Endodermal cell (in vitro differentiated cells): Measurements from ENCODE around the gene ZNF672. TPM values are rescaled to one million over a fixed set of nuclear protein-coding genes. Genes with fewer than 3 reads are reported as not detected.
"Not testable (repeated sequence)": the region's sequence is repeated elsewhere in the genome, so short reads cannot be mapped to it uniquely, and the experiment has no call there.

ENCODE experiments used
- DNase-seq: peaks from one replicate; pipeline ENCODE4 v3.0.0-alpha.2; 2017
- H3K27ac ChIP-seq: 2 replicates; pipeline ENCODE4 v1.5.1; 2013; ENCODE audit warnings: mild to moderate bottlenecking, low read depth, low read length, moderate library complexity
- H3K27me3 ChIP-seq: 2 replicates; pipeline ENCODE4 v1.6.1; 2013; ENCODE audit warnings: mild to moderate bottlenecking, low read length, moderate library complexity; ENCODE audit not compliant: insufficient read depth, control insufficient read depth, poor library complexity, severe bottlenecking
- H3K36me3 ChIP-seq: 2 replicates; pipeline ENCODE4 v1.7.0; 2013; ENCODE audit warnings: mild to moderate bottlenecking, low read length, moderate library complexity; ENCODE audit not compliant: control insufficient read depth, insufficient read depth
- H3K4me1 ChIP-seq: one replicate; pipeline ENCODE4 v1.7.0; 2013; ENCODE audit warnings: low read length; ENCODE audit not compliant: control insufficient read depth, insufficient read depth
- H3K4me3 ChIP-seq: 2 replicates; pipeline ENCODE4 v1.5.1; 2013; ENCODE audit warnings: mild to moderate bottlenecking, low read length, moderate library complexity
- H3K9ac ChIP-seq: 2 replicates; pipeline ENCODE4 v1.6.1; 2013; ENCODE audit warnings: mild to moderate bottlenecking, low read length, moderate library complexity; ENCODE audit not compliant: poor library complexity, severe bottlenecking; ENCODE audit errors: extremely low read depth
- H3K9me3 ChIP-seq: 2 replicates; pipeline ENCODE4 v1.6.1; 2013; ENCODE audit warnings: mild to moderate bottlenecking, low read length, moderate library complexity; ENCODE audit not compliant: control insufficient read depth
- H3K27ac Mint-ChIP-seq: 2 replicates; pipeline ENCODE4 v1.8.0; 2020; ENCODE audit warnings: mixed read lengths
- H3K27me3 Mint-ChIP-seq: 2 replicates; pipeline ENCODE4 v1.8.0; 2021; ENCODE audit warnings: mild to moderate bottlenecking, mixed read lengths; ENCODE audit not compliant: insufficient read depth
- H3K36me3 Mint-ChIP-seq: 2 replicates; pipeline ENCODE4 v1.8.0; 2020; ENCODE audit warnings: low read depth, mixed read lengths
- H3K4me1 Mint-ChIP-seq: 2 replicates; pipeline ENCODE4 v1.8.0; 2020; ENCODE audit warnings: mixed read lengths
- H3K4me3 Mint-ChIP-seq: 2 replicates; pipeline ENCODE4 v1.8.0; 2020; ENCODE audit warnings: mild to moderate bottlenecking, moderate library complexity, mixed read lengths
- H3K9me3 Mint-ChIP-seq: 2 replicates; pipeline ENCODE4 v1.8.0; 2020; ENCODE audit warnings: mild to moderate bottlenecking, mixed read lengths
- WGBS, 2 experiments: methylation state at CpG; one replicate each; pipeline versions ENCODE4 v1.1.5 to v1.1.7; 2013; ENCODE audit warnings: missing lambda C conversion rate in 2 of 2, mixed read lengths in 1 of 2; ENCODE audit not compliant: insufficient coverage in 1 of 2, insufficient read length in 1 of 2; 5-methylcytosine and 5-hydroxymethylcytosine counted together
- total RNA-seq, 2 donors: library from RNA; stranded (reverse); fragmentation: NEBNext Ultra II Directional in 1 of 2; extraction: Animal tissue kit (Norgen Biotek cat#: 25700) in 1 of 2; gene quantifications; 2 replicates in 1 of 2; 3 replicates in 1 of 2; pipeline ENCODE4 v1.2.1, GENCODE V29; 2021
- TF ChIP-seq, protein P1 (sequence below): fragments of 200-600 bp; sonication (generic); conservative IDR thresholded peaks from 2 replicates; pipeline ENCODE4 v1.5.0; 2021; ENCODE audit warnings: antibody characterized with exemption, mild to moderate bottlenecking

ZNF672 gene
- total RNA-seq, 2 donors from 2014 or later = 33.6 to 40.5 TPM

DNA sequence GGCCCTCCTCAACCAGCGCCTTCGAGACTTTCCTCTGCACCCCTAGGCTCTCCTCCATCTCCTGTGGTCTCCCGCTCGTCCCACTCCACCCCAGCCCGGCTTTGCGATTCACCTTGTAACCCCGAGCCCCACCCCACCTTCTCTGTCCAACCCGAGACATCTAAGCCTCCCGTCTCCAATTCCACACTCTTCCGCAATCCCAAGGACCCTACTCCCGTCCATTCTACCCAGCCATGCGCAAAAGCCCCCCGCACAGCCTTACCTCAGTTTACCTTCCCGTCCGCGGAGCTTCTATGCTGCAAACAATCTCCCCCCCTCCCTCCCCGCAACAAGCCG is 12.5 kb upstream of the ZNF672 start:
- Histone ChIP-seq H3K27me3 (no peaks in the 10 kb centered on the region), H3K4me1 (peaks cover 5% of the 10 kb centered on the region), H3K4me3 (peak overlapping the region; percentile 97), H3K9ac (peak overlapping the region; percentile 97), H3K27ac (peak overlapping the region; percentile 65), H3K9me3 (no peaks in the 10 kb centered on the region), H3K36me3 (peaks cover 37% of the 10 kb centered on the region)
- peaks cover 23% of the 10 kb centered on the region for H3K36me3 Mint-ChIP-seq
- H3K9me3 Mint-ChIP-seq = peaks cover 4% of the 10 kb centered on the region
- WGBS, 2 experiments = 0% methylated on average over 2 to 18 of the region's 18 CpGs
- peak overlapping the region; percentile 95 for H3K4me3 Mint-ChIP-seq
- H3K27me3 Mint-ChIP-seq = no peaks in the 10 kb centered on the region
- H3K27ac Mint-ChIP-seq = peak overlapping the region; percentile 98
- peaks cover 19% of the 10 kb centered on the region for H3K4me1 Mint-ChIP-seq
- TF ChIP-seq, protein P1, sequence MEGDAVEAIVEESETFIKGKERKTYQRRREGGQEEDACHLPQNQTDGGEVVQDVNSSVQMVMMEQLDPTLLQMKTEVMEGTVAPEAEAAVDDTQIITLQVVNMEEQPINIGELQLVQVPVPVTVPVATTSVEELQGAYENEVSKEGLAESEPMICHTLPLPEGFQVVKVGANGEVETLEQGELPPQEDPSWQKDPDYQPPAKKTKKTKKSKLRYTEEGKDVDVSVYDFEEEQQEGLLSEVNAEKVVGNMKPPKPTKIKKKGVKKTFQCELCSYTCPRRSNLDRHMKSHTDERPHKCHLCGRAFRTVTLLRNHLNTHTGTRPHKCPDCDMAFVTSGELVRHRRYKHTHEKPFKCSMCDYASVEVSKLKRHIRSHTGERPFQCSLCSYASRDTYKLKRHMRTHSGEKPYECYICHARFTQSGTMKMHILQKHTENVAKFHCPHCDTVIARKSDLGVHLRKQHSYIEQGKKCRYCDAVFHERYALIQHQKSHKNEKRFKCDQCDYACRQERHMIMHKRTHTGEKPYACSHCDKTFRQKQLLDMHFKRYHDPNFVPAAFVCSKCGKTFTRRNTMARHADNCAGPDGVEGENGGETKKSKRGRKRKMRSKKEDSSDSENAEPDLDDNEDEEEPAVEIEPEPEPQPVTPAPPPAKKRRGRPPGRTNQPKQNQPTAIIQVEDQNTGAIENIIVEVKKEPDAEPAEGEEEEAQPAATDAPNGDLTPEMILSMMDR = no peak
- DNase-seq = no peak

DNA sequence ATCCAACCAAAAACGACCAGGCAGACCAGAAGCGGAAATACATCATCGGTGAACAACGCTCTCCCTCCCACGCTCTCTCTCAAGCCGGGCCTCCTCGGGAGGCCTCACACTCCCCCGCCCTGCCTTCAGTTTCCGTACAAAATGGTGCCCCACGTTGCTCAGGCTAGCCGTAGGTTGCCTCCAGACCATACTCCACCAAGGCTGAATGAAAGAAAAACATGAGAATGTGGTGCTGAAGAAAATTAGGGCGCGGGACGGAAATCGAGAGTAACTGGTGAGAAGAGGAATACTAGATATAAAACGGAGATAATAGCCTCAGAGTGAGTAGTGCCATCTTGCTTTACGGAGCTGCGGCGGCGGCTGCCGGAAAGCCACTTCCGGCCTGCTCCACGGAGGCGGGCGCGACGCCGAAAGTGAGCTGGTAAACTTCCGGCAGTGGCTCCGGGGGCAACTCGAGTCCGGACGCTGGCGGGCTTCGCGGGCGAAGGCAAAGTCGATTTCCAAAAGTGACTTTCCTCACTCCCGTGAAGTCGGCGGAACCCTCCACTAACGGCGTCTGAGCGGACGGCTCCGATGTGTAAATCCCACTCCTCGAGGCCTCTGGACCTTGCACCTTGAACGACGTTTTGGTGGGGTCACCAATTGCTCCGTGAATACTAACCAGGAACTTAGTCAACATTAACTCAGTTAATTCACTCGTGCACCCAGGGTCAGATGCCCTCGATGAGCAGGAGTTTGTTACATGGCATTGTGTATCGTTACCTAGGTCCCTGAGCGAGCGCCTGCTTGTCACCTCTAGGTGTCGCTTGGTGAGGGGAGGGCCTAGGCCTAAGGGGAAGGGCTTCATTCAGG is 11.9 kb upstream of the ZNF672 start, which contains the start of gene SH3BP5L:
Gene SH3BP5L, minus strand, starts transcription at position 7 of the 852 bp plus-strand sequence. CDS start 980 bp downstream, outside the sequence.
- H3K27me3 ChIP-seq = no peaks in the 10 kb centered on the region
- peak; percentile 95 for DNase-seq
- Mint-ChIP-seq H3K27me3 (no peaks in the 10 kb centered on the region), H3K9me3 (peaks cover 9% of the 10 kb centered on the region), H3K36me3 (peaks cover 20% of the 10 kb centered on the region), H3K4me1 (peaks cover 19% of the 10 kb centered on the region), H3K4me3 (peak within 1 kb of the TSS; percentile 95), H3K27ac (peak within 1 kb of the TSS; percentile 98)
- peak within 1 kb of the TSS; percentile 97 for H3K4me3 ChIP-seq
- WGBS, 2 experiments = 0% methylated on average over 28 to 56 of the region's 56 CpGs
- peaks cover 31% of the 10 kb centered on the region for H3K36me3 ChIP-seq
- peaks cover 5% of the 10 kb centered on the region for H3K4me1 ChIP-seq
- H3K27ac ChIP-seq = peak within 1 kb of the TSS; percentile 77
- peak within 1 kb of the TSS; percentile 97 for H3K9ac ChIP-seq
- TF ChIP-seq, protein P1 = peak; percentile 74
- no peaks in the 10 kb centered on the region for H3K9me3 ChIP-seq

DNA sequence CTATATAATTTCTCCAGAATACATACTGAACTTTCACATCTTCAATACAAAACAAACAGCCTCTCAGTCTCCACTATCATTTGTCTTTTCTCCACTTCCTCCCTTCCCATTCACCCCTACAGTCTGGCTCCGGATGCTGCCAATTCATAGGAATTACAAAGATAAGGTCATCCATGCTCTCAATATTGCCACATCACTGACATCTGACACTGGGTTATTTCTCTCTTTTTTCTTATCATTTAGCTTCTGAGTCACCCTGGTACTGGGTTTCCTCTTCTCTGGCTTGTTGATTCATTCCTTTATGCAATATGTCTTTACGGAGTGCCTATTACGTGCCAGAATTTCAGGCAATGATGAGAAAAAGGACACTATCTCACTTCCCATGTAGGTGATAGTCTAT is 9.2 kb upstream of the ZNF672 start:
- Mint-ChIP-seq H3K36me3 (peaks cover 6% of the 10 kb centered on the region), H3K27me3 (peaks cover 2% of the 10 kb centered on the region), H3K4me3 (no peak overlapping the region), H3K4me1 (peaks cover 16% of the 10 kb centered on the region), H3K27ac (no peak overlapping the region), H3K9me3 (peaks cover 11% of the 10 kb centered on the region)
- Histone ChIP-seq H3K36me3 (peaks cover 9% of the 10 kb centered on the region), H3K9ac (no peak overlapping the region), H3K4me1 (peaks cover 2% of the 10 kb centered on the region), H3K4me3 (no peak overlapping the region), H3K27me3 (peaks cover 5% of the 10 kb centered on the region), H3K9me3 (no peaks in the 10 kb centered on the region), H3K27ac (no peak overlapping the region)
- WGBS, 2 experiments = 75 to 89% methylated on average over 1 to 3 of the region's 3 CpGs
- no peak for DNase-seq
- TF ChIP-seq, protein P1 = no peak

DNA sequence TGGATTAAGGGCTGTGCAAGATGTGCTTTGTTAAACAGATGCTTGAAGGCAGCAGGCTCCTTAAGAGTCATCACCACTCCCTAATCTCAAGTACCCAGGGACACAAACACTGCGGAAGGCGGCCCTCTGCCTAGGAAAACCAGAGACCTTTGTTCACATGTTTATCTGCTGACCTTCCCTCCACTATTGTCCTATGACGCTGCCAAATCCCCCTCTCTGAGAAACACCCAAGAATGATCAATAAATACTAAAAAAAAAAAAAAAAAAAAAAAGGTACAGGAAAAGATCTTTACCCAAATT is 7.4 kb upstream of the ZNF672 start:
- peaks cover 16% of the 10 kb centered on the region for H3K27me3 ChIP-seq
- peaks cover 11% of the 10 kb centered on the region for H3K9me3 Mint-ChIP-seq
- H3K27me3 Mint-ChIP-seq, H3K9me3 ChIP-seq, H3K4me1 ChIP-seq, H3K9ac ChIP-seq, H3K27ac Mint-ChIP-seq, DNase-seq, H3K36me3 ChIP-seq, H3K36me3 Mint-ChIP-seq, H3K27ac ChIP-seq, H3K4me3 ChIP-seq, H3K4me3 Mint-ChIP-seq, H3K4me1 Mint-ChIP-seq: not testable (repeated sequence)
- WGBS, 2 experiments = 60% methylated on average over 3 of the region's 3 CpGs; no CpG with 5 or more reads in 1 of the 2 experiments
